Heart left ventricle (tissue), 11 donors: ENCODE measurements around the gene TTC16. TPM values are rescaled to one million over a fixed set of nuclear protein-coding genes. Genes with fewer than 3 reads are reported as not detected.

Experiments used
- polyA plus RNA-seq, 2 donors: library from polyadenylated mRNA; stranded (reverse); fragments of 200-250 nt; gene quantifications; one replicate each; pipeline ENCODE4 v1.2.3, GENCODE V29; 2013
- total RNA-seq, 9 donors: library from RNA; depleted of rRNA in 2 of 9; stranded (reverse); fragments of >200 nt in 2 of 9; fragmentation: NEBNext Ultra II Directional in 3 of 9; extraction: Animal tissue kit (Norgen Biotek cat#: 25700) in 3 of 9; gene quantifications; one replicate each; pipeline versions ENCODE4 v1.1.0 to v1.2.4, GENCODE V29; 2016 to 2023
- donor health status: ischemic (EF 13 %, LVEDD 7.1; RV severe dilation, severe dysfunction).
- donor health status: healthy with polysubstance abuse.
- donor health status: DM: no; HTN: yes; CAD: no.
- donor health status: DM: no; HTN: no; CAD: no.
- donor health status: ischemic (EF 25% LVEDD 5.7; RV mildly dilated, moderate dysfunction).
- donor health status: healthy.
- donor health status: DM: yes; HTN: yes; CAD: no.
- donor health status: PGD.
- donor health status: nonischemic (EF 23%, LVEDD 6.1; RV moderate dilation, normal function).

The TTC16 gene
- total and polyA plus RNA-seq, 11 donors, result 0.09 to 0.61 (median 0.27) TPM; not detected in 2

Other genes starting within 250 kb of the TTC16 start
- 100 to 1,000 TPM in 1 of 9 donors, 10 to 100 TPM in 8; 35.9 to 102 (median 50.2) TPM for gene STXBP1, start 103.8 kb upstream of the TTC16 start, total RNA-seq
- 10 to 100 TPM; 14.0 to 23.7 TPM for gene STXBP1, start 103.8 kb upstream of the TTC16 start, polyA plus RNA-seq
- under 1 TPM in 2 of 9 donors, not detected in 7; 0.15 to 0.87 TPM for gene CFAP157, start 9.1 kb upstream of the TTC16 start, total RNA-seq
- under 1 TPM; 0.08 TPM for gene CFAP157, start 9.1 kb upstream of the TTC16 start, polyA plus RNA-seq
- gene PTRH1, start 416 bp upstream of the TTC16 start, total RNA-seq, result 10 to 100 TPM in 7 of 9 donors, 1 to 10 TPM in 2; 7.3 to 30.5 (median 13.5) TPM
- 10 to 100 TPM; 14.0 to 44.7 TPM for gene PTRH1, start 416 bp upstream of the TTC16 start, polyA plus RNA-seq
- gene TOR2A, start 19.2 kb downstream of the TTC16 start, total RNA-seq, result 1 to 10 TPM; 1.7 to 9.2 (median 3.3) TPM
- gene TOR2A, start 19.2 kb downstream of the TTC16 start, polyA plus RNA-seq, result 1 to 10 TPM; 3.4 to 5.2 TPM
- gene SH2D3C, start 62.6 kb downstream of the TTC16 start, total RNA-seq, result 10 to 100 TPM; 13.7 to 38.9 (median 16.9) TPM
- 10 to 100 TPM; 21.1 to 24.8 TPM for gene SH2D3C, start 62.6 kb downstream of the TTC16 start, polyA plus RNA-seq
- 10 to 100 TPM; 35.6 to 60.3 (median 47.8) TPM for gene CDK9, start 70.0 kb downstream of the TTC16 start, total RNA-seq
- 10 to 100 TPM; 26.2 to 30.4 TPM for gene CDK9, start 70.0 kb downstream of the TTC16 start, polyA plus RNA-seq
- 10 to 100 TPM; 39.9 to 55.1 (median 41.5) TPM for gene FPGS, start 86.8 kb downstream of the TTC16 start, total RNA-seq
- gene FPGS, start 86.8 kb downstream of the TTC16 start, polyA plus RNA-seq, result 10 to 100 TPM; 36.8 to 50.1 TPM
- gene ENG, start 138.6 kb downstream of the TTC16 start, total RNA-seq, result 100 to 1,000 TPM; 116 to 252 (median 133) TPM
- 100 to 1,000 TPM; 156 to 245 TPM for gene ENG, start 138.6 kb downstream of the TTC16 start, polyA plus RNA-seq
- 100 to 1,000 TPM; 415 to 810 (median 586) TPM for gene AK1, start 161.6 kb downstream of the TTC16 start, total RNA-seq
- 1,000 to 10,000 TPM in 1 of 2 donors, 100 to 1,000 TPM in 1; 312 to 1,060 TPM for gene AK1, start 161.6 kb downstream of the TTC16 start, polyA plus RNA-seq
- gene ST6GALNAC6, start 183.5 kb downstream of the TTC16 start, total RNA-seq, result 10 to 100 TPM; 28.4 to 75.9 (median 45.6) TPM
- 10 to 100 TPM; 35.7 to 37.5 TPM for gene ST6GALNAC6, start 183.5 kb downstream of the TTC16 start, polyA plus RNA-seq
- gene ST6GALNAC4, start 201.0 kb downstream of the TTC16 start, total RNA-seq, result 10 to 100 TPM; 28.3 to 66.1 (median 42.6) TPM
- 10 to 100 TPM; 17.0 to 72.0 TPM for gene ST6GALNAC4, start 201.0 kb downstream of the TTC16 start, polyA plus RNA-seq
- under 1 TPM in 7 of 9 donors, not detected in 2; 0.33 to 0.77 (median 0.51) TPM for gene PIP5KL1, start 214.7 kb downstream of the TTC16 start, total RNA-seq
- gene PIP5KL1, start 214.7 kb downstream of the TTC16 start, polyA plus RNA-seq, result under 1 TPM; 0.12 to 0.15 TPM
- 10 to 100 TPM in 7 of 9 donors, 1 to 10 TPM in 2; 7.2 to 19.5 (median 11.7) TPM for gene DPM2, start 221.8 kb downstream of the TTC16 start, total RNA-seq
- gene DPM2, start 221.8 kb downstream of the TTC16 start, polyA plus RNA-seq, result 10 to 100 TPM; 15.3 to 31.7 TPM